Stimulated activated CD8-positive, alpha-beta memory T cell treated with anti-CD3 and anti-CD28 coated beads, Interleukin-4, amount 100 ng/mL, for 1 hour (primary cell): ENCODE data around the gene ADGRG3.

Experiments
- DNase-seq, 2 donors: peaks; one replicate each; pipeline ENCODE4 v3.0.0-alpha.2; 2020; ENCODE audit warnings: low read depth in 2 of 2, low spot score in 1 of 2

Gene ADGRG3

DNA sequence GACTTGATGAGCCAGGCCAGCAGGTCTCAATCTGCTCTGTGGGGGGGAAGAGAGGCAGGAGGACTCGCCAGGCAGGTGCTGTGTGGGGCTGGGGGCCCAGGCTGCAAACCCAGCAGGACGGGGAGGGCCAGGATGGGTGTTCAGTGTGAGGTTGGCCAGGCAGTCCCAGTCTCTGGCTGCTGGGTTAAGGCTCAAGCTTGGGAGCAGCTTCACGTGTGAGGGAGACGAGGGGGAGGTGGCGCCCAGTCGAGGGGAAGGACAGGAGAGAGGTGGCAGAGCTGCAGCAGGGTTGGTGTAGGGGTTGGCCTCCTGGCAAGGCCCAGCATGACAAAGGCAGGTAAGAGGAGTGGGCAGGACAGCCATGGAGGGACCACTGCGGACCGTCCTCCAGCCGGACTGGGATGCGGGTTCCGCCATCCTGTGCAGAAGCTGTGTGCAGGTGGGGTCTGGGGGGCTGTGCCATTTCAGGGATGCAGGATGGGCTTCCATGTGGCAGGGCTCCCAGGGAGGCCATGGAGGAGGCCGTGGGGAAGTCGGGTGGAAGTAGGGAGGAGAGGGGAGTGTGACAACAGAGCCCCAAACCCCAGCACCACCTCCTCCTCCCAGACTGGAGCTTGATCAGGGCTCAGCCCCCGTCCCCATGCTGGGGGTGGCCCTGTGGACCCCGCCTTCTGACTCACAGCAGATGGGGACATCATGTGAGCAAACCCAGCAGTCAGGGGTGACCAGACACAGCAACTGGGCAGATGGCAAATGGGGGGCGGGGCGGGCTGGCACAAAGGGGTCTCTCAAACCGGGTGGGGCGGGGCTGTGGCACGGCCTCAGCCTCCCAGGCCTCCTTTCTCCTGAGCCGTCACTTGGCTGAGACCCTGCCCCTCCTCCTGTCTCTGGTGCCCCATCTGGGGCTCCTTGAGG lies 36.9 kb upstream of the ADGRG3 start:
- no peak for DNase-seq

- no peak for DNase-seq
Measured at GRCh38 chr16:57632568-57632967, 35.5 kb upstream of the ADGRG3 start.

- no peak for DNase-seq
Measured at GRCh38 chr16:57633383-57634064, 34.6 kb upstream of the ADGRG3 start.

GRCh38 chr16:57634171-57634570 lies 33.9 kb upstream of the ADGRG3 start:
- DNase-seq: no peak

DNA sequence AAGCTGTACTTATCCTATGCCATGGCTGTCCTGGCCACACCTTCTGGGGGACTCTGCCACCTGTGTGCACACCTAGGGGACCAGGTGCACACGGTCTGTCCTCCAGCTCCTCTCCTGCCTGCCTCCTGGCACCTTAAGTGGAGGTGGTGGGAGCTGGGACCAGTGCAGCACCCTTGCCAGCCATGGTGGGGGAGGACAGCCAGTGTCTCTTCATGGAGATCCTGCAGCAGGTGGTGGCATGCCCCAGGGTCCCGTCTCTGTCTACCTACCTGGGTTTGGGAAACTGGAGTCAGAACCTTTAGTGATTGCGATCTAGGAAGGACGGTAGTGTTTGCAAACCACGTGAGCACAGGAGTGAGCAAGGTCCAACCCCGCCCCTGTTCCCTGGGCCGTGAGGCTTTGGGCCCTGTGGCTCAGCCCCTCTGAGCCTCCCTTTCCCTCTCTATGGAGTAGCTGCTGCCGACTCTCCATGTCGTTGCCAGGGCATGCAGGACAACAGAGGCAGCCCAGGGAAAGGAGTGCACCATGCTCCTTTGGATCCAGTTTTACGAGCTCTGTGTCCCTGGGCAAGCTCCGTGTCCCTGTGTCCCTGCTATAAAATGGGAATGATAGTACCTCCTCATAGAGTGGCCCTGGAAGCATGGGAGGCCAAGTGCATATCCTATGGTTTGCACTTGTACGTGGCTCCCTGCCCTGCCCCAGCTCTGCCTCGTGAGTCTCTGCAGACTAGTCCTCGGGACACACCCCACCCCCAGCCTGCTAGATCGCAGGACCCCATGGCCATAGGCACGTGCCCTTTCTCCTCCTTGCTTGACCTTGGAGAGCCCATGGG lies 32.6 kb upstream of the ADGRG3 start:
- DNase-seq: no peak

- DNase-seq: no peak
Measured at GRCh38 chr16:57636184-57636583, 31.9 kb upstream of the ADGRG3 start.

DNA sequence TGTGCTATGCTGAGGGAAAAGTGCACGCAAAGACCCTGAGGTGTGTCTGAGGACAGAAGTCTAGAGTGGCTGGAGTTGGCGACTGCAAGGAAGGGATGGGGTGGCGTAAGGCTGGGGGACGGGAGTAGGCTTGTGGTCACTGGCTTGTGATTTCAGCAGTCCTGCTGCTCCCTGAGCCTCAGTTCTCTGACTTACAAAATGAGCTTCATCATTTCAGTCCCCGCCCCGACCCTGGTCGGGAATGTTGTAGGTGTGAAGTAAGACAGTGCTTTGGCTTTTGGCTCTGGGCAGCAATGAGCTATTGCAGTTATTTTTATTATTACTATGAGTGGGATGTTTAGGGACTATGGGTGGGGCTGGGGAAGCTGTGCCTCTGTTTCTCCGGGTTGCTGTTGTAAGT lies 31.1 kb upstream of the ADGRG3 start:
- no peak for DNase-seq

DNA sequence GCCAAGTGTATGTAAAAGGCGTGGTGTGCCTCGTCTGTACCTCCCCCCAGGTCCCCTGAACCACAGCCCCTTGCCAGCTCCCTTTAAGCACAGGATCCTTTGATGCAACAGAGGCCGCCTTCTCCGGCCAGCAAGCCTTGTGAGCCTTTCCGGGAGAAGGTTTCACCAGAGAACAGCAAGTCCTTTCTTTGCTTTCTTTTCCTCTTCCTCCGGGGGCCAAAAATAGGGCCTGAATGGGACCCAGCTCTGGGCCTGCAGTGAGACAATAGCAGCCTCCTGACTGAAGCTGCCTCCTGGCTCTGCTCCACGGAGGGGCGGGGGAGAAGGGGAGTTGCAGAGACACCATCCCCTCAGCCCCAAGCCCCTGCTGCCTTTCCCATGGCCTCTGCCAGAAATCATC lies 30.7 kb upstream of the ADGRG3 start:
- no peak for DNase-seq

- no peak for DNase-seq
Measured at GRCh38 chr16:57637965-57638364, 30.1 kb upstream of the ADGRG3 start.

GRCh38 chr16:57638381-57638780 lies 29.7 kb upstream of the ADGRG3 start:
- no peak for DNase-seq

GRCh38 chr16:57639172-57639887 lies 28.8 kb upstream of the ADGRG3 start:
- DNase-seq: no peak

DNA sequence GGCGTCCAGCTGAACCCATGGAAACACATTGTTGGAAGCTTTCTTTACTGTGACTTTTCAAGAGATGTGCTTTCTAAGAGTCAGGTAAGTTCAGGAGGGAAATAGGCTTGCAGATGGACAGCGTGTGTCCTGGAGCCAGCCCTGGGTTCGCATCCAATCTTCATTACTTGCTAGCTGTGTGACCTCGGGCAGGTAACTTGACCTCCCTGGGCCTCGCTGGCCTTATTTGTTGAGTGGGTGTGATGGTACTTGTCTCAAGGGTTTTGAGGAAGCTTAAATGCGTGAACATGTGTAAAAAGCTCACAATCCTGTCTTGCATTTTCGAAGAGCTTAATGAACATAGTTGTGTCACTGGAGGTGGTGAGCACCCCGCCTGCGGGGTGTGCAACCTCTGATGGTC lies 27.9 kb upstream of the ADGRG3 start:
- DNase-seq: no peak

DNA sequence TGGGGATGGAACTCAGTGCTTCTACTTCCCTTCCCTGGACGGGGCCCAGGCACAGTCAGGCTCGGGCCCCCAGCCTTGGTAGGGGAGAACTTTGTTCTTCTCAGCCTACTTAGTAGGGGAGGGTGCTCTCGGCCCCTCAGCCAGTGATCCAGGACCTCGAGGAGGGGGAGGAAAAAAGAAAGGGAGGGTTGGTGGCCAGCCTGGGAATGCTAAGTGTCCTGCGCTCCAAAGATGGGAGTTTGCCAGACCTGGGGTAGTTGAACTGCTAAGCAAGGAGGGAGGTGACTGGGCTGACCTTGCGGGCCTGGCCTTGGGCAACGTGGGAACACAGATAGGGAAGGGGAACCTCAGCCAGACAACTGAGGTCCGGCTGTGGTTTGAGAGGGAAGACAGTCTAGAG lies 27.5 kb upstream of the ADGRG3 start:
- DNase-seq: no peak

GRCh38 chr16:57642160-57643135 lies 25.7 kb upstream of the ADGRG3 start:
- DNase-seq: no peak

- DNase-seq: no peak
Measured at GRCh38 chr16:57643147-57643874, 24.8 kb upstream of the ADGRG3 start.

- DNase-seq: no peak
Measured at GRCh38 chr16:57643910-57644309, 24.2 kb upstream of the ADGRG3 start.

- DNase-seq: no peak
Measured at GRCh38 chr16:57644383-57645014, 23.6 kb upstream of the ADGRG3 start.

DNA sequence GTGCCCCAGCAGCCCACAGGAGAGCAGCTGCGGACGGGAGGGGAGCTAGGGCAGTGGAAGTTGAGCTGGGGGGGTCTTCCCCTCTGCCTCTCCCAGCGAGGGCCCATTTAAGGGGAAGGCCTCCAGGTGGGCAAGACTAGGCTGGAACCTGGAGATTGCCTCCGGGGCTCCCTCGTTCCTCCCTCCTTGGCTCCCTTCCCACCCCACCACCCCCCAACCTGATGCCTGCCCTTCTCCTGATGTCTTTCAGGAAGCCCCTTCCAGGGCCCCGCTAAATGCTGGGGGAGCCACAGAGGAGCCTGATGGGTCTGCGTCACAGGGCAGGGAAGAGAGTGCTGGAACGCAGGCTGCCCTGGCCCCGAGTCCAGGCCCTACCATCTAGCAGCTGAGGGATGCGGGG lies 22.9 kb upstream of the ADGRG3 start:
- no peak for DNase-seq
